GM19025 (cell line): ENCODE data around the gene PKMYT1.
"Not testable (repeated sequence)": the region's sequence is repeated elsewhere in the genome, so short reads cannot be mapped to it uniquely, and the experiment has no call there.

Source experiments
- ATAC-seq: cut with Tn5 transposase; IDR thresholded peaks from one replicate; pipeline ENCODE4 v1.9.1; 2021; ENCODE audit warnings: mild to moderate bottlenecking, low read depth, moderate library complexity; ENCODE audit not compliant: unreplicated experiment

Gene PKMYT1

DNA sequence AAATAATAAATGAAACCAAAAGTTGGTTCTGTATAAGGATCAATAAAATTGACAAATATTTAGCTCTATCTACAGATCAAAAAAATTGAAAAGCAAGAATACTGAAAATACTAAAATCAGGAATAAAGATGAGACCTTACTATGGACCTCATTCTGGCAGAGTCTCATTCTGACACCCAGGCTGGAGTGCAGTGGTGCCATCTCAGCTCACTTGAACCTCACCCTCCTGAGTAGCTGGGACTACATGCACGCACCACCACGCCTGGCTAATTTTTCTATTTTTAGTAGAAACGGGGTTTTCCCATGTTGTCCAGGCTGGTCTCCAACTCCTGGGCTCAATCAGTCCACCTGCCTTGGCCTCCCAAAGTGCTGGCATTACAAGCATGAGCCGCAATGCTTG, 38.2 kb downstream of the PKMYT1 start:
- ATAC-seq: no peak

DNA sequence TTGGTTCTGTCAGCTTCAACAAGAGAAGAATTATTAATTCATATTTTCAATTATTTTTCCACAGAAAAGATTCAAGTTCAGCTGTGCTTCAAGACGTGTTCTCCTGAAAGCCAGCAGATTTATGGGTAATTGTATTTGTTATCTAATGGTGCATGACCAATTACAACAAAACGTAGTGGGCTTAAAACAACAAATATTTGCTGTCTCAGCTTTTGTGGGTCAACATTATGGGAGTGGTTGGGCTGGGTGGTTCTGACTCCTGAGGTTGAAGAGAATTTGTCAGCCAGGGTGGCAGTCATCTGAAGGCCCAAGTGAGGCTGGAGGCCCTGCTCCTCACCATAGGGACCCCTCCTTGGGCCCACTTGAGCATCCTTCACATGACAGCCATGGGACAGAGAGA, 40.3 kb downstream of the PKMYT1 start:
- no peak for ATAC-seq

GRCh38 chr16:2938206-2938605, 42.0 kb downstream of the PKMYT1 start:
- no peak for ATAC-seq

GRCh38 chr16:2937170-2937569, 43.1 kb downstream of the PKMYT1 start:
- ATAC-seq: no peak

DNA sequence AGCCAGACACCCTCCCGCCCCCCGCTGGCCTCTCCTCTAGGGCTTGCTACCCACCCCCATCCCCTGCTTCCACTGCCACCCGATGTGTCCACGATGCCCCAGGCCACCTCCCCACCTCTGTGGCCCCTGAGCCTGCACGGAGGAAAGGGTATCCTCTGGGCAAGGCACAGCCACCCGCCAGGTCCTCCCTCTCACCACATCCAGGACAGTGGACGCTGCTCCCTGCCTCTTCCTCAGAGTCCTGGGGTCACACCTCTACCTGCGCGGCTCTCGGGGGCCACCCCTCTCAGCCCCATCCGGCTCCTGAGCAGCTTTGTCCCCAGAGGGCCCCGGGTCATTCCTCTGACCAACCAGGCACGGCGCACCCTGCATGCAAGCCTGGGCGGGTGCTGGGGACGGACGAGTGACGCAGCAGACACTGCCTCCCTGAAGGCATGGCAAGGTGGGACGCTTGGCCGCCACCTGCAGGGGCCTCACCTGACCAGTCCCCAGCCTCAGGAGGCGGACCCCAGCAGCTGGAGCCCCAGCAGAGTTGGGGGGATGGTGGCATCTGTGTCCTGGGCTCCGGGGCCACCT, 43.7 kb downstream of the PKMYT1 start:
- ATAC-seq: no peak

GRCh38 chr16:2934450-2934849, 45.8 kb downstream of the PKMYT1 start:
- no peak for ATAC-seq

GRCh38 chr16:2933701-2934100, 46.5 kb downstream of the PKMYT1 start:
- ATAC-seq: no peak

DNA sequence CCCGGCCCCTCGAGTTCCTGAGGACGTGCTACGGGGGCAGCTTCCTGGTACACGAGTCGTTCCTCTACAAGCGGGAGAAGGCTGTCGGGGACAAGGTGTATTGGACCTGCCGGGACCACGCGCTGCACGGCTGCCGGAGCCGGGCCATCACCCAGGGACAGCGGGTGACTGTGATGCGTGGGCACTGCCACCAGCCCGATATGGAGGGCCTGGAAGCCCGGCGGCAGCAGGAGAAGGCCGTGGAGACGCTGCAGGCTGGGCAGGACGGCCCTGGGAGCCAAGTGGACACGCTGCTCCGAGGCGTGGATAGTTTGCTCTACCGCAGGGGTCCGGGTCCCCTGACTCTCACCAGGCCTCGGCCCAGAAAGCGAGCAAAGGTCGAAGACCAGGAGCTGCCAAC, 47.1 kb downstream of the PKMYT1 start:
- no peak for ATAC-seq

DNA sequence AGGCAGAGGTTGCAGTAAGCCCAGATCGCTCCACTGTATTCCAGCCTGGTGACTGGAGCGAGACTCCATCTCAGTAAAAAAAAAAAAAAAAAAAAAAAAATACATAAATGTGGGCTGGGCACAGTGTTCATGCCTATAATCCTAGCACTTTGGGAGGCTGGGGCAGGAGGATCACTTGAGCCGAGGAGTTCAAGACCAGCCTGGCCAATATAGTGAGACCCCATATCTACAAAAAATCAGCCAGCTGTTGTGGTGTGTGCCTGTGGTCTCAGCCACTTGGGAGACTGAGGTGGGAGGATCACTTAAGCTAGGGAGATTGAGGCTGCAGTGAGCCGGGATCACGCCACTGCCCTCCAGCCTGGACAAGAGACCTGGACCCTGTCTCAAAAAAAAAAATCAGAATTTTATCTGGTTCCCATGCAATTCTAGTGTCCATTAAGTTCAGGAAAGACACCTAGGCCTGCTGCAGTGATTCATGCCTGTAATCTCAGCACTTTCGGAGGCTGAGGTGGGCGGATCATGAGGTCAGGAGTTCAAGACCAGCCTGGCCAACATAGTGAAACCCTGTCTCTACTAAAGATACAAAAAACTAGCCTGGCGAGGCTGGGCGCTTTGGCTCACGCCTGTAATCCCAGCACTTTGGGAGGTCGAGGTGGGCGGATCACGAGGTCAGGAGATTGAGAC, 48.9 kb downstream of the PKMYT1 start:
- not testable (repeated sequence) for ATAC-seq

- no peak for ATAC-seq
Observed at GRCh38 chr16:2930236-2930635, 50.0 kb downstream of the PKMYT1 start.

DNA sequence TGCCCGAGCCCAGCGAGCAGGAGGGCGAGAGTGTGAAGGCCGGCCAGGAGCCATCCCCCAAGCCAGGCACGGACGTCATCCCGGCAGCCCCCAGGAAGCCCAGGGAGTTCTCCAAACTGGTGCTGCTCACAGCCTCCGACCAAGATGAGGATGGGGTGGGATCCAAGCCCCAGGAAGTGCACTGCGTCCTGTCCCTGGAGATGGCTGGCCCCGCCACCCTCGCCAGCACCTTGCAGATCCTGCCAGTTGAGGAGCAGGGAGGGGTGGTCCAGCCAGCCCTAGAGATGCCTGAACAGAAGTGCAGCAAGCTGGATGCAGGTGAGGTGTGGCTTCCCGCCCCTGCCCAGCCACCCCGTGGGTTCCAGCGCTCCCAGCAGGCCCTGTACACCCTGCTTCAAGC, 50.6 kb downstream of the PKMYT1 start:
- no peak for ATAC-seq

- ATAC-seq: no peak
Observed at GRCh38 chr16:2928796-2929195, 51.5 kb downstream of the PKMYT1 start.

GRCh38 chr16:2928151-2928550, 52.1 kb downstream of the PKMYT1 start:
- ATAC-seq: not testable (repeated sequence)

DNA sequence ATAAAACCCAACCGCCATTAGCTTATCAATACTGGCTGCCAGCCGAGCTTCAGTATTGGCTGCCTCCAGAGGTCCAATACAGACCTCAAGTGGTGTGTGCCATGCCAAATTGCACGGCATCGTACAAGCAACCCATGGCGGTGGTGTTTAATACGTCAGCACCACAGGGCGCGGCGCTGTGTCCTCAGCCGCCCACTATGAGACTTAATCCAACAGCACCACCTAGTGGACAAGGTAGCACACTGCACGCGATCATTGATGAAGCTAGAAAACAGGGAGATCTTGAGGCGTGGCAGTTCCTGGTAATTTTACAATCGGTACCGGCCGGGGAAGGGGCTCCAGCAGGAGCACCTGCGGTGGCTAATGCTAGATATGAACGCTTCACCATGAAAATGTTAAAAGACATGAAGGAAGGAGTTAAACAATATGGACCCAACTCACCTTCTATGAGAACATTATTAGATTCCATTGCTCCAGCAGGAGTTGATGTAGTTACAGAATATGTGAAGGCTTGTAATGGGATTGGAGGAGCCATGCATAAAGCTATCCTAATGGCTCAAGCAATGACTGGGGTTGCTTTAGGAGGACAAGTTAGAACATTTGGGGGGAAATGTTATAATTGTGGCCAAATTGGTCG, 53.1 kb downstream of the PKMYT1 start:
- no peak for ATAC-seq

DNA sequence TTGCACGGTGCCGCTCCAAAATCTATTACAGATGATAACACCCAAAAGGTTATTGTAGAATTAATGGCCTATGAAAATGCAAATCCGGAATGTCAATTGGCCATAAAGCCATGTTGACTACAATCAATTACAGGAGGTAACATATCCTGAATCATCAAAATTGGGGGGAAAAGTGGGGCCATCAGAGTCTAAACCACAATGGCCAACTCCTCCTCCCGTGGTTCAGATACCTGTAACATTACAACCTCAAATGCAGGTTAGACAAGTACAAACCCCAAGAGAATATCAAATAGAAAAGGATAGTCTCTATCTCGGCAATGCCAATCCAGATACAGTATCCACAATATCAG, 53.6 kb downstream of the PKMYT1 start:
- no peak for ATAC-seq

DNA sequence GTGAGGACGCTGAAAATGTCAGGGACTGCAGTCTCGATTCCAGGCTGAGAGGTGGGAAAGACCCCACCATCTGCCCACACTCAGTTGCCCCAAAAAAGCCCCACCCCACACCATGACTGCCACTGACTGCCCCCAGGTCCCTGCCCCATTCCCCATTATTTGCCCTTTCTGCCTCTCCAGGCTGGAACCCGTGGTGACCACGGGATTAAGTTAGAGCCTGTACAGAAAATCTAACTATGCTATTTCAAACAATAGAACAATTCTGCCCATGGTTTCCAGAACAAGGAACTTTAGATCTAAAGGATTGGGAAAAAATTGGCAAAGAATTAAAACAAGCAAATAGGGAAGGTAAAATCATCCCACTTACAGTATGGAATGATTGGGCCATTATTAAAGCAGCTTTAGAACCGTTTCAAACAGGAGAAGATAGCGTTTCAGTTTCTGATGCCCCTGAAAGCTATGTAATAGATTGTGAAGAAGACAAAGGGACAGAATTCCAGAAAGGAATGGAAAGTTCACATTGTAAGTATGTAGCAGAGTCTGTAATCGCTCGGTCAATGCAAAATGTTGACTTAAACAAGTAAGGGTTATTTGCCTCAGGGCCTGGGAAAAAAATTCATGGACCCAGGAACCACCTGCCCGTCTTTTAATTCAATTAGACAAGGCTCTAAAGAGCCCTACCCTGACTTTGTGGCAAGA, 54.1 kb downstream of the PKMYT1 start:
- ATAC-seq: no peak

- ATAC-seq: no peak
Observed at GRCh38 chr16:2924901-2925755, 55.1 kb downstream of the PKMYT1 start.

GRCh38 chr16:2923481-2923880, 56.8 kb downstream of the PKMYT1 start:
- ATAC-seq: no peak
